Measurements from ENCODE around the gene SMAP2. TPM values are rescaled to one million over a fixed set of nuclear protein-coding genes. Genes with fewer than 3 reads are reported as not detected.
"Not testable (repeated sequence)": the region's sequence is repeated elsewhere in the genome, so short reads cannot be mapped to it uniquely, and the experiment has no call there.

SMAP2 gene
- 334 TPM for total RNA-seq (2013)
- polyA plus RNA-seq: 100 to 1,000 TPM; 302 to 382 (median 359) TPM
- 171 and 262 TPM in 2 replicates for polyA minus RNA-seq
- 193 to 446 (median 253) reads per million in 11 experiments for total RNA-seq

DNA sequence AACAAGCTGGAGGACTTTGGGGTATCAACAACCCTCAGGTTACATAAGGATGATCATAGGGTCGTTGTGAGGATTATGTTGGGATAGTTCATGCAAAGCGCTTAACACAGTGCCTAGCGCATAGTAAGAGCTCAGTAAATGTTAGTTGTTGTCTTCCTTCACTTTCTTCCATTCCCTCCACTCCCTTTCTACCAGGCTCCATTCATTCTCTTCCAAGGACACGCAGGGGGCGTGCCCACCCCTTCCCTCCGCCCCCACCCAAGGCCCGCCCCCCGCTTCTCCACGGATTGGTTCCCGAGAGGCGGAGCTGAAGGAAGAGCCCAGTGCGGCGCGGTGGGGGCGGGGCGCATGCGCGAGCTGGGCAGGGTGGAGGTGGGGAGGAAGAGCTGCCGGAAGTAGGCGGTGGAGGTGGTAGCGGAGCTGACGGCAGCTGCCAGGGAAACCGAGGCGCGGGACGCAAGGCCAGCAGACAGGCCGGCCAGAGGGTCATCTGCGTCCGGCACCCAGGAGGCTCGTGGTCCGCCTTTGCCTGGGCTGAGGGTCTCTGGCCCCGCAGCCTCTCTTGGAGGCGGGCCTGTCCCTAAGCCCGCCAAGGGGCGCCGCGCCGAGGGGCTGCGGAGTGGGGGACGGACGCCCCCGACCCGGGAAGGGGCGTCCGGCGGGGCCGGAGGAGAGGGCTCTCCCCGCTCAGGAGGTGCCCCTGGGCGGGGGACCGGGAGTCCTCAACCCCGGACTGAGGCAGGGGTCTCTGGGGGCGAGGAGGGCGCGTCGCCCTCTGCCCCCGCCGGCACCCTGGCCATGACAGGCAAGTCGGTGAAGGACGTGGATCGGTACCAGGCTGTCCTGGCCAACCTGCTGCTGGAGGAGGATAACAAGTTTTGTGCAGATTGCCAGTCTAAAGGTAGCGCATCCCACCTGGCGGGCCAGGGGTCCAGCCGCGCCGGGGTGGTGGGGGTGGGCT is at the start of gene SMAP2:
Gene SMAP2 (plus strand): TSS at position 405 of the 961 bp plus-strand sequence. CDS start 394 bp downstream, at position 799.
- peak within 1 kb of the TSS; percentile 17 for H2AFZ ChIP-seq (ENCODE audit: insufficient read depth, low read depth, low read length, poor library complexity, severe bottlenecking)
- TF ChIP-seq, protein P1, sequence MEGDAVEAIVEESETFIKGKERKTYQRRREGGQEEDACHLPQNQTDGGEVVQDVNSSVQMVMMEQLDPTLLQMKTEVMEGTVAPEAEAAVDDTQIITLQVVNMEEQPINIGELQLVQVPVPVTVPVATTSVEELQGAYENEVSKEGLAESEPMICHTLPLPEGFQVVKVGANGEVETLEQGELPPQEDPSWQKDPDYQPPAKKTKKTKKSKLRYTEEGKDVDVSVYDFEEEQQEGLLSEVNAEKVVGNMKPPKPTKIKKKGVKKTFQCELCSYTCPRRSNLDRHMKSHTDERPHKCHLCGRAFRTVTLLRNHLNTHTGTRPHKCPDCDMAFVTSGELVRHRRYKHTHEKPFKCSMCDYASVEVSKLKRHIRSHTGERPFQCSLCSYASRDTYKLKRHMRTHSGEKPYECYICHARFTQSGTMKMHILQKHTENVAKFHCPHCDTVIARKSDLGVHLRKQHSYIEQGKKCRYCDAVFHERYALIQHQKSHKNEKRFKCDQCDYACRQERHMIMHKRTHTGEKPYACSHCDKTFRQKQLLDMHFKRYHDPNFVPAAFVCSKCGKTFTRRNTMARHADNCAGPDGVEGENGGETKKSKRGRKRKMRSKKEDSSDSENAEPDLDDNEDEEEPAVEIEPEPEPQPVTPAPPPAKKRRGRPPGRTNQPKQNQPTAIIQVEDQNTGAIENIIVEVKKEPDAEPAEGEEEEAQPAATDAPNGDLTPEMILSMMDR (IDR thresholded peaks at IDR 0.05): no peak
- H3K4me3 Mint-ChIP-seq: peak within 1 kb of the TSS; percentile 100
- H4K20me1 ChIP-seq (ENCODE audit: insufficient read depth, low read length): peaks cover 39% of the 10 kb centered on the region
- peak within 1 kb of the TSS; percentile 87 to 100 (median 90) for H3K4me3 ChIP-seq (replicated peaks in 1 of 3; ENCODE audit: low read depth in 2 of 3, low read length in 3 of 3)
- peak; percentile 92 to 97 (median 95) for DNase-seq
- peaks cover 32 to 43% of the 10 kb centered on the region in 2 donors for H3K4me1 ChIP-seq (ENCODE audit: control insufficient read depth in 1 of 2, insufficient read depth in 2 of 2, low read length in 2 of 2)
- H3K36me3 ChIP-seq (replicated peaks in 1 of 2; ENCODE audit: control insufficient read depth in 1 of 2, insufficient read depth in 2 of 2, low read length in 2 of 2): peaks cover 22 to 28% of the 10 kb centered on the region in 2 donors
- H3K79me2 ChIP-seq (ENCODE audit: insufficient read depth, low read length): peaks cover 55% of the 10 kb centered on the region
- peaks cover 24 to 25% of the 10 kb centered on the region in 2 donors for H3K36me3 Mint-ChIP-seq
- no peaks in the 10 kb centered on the region for H3K27me3 ChIP-seq (ENCODE audit: control insufficient read depth in 2 of 2, insufficient read depth in 2 of 2, low read length in 2 of 2)
- peaks cover 0 to 5% (median 0%) of the 10 kb centered on the region in 7 donors for H3K9me3 Mint-ChIP-seq
- H3K27me3 Mint-ChIP-seq (ENCODE audit: low read depth in 3 of 3): peaks cover 1 to 3% (median 2%) of the 10 kb centered on the region in 3 donors
- peak within 1 kb of the TSS; percentile 99 for H3K9ac ChIP-seq (ENCODE audit: insufficient read depth, low read length, poor library complexity, severe bottlenecking)
- H3K9me3 ChIP-seq (replicated peaks in 1 of 2; ENCODE audit: control insufficient read depth in 1 of 2, insufficient read depth in 1 of 2, low read length in 2 of 2): no peaks in the 10 kb centered on the region
- peaks cover 51% of the 10 kb centered on the region for H3K4me1 Mint-ChIP-seq
- intact Hi-C loops (cut with micrococcal nuclease): loop anchor here in 1 of 2 donors (1.0 to 5.0 kb wide), 2 partner anchors 10 to 116 kb away; partner anchors contain the start of gene ZMPSTE24
- under 1% methylated on average over 51 of the region's 65 CpGs for WGBS (ENCODE audit: insufficient coverage)
- peak within 1 kb of the TSS; percentile 95 to 99 (median 98) for H3K27ac Mint-ChIP-seq
- H3K4me2 ChIP-seq (replicated peaks; ENCODE audit: extremely low read depth, low read length, poor library complexity, severe bottlenecking): peak within 1 kb of the TSS; percentile 94
- H3K27ac ChIP-seq (ENCODE audit: low read depth in 1 of 2, low read length in 2 of 2): peak within 1 kb of the TSS; percentile 97 to 98

GRCh38 chr1:40331403-40331802 is 42.1 kb upstream of the SMAP2 start:
- H3K9ac ChIP-seq (ENCODE audit: insufficient read depth, low read length, poor library complexity, severe bottlenecking); H3K27ac ChIP-seq (ENCODE audit: low read depth in 1 of 2, low read length in 2 of 2); H3K4me1 ChIP-seq (ENCODE audit: control insufficient read depth in 1 of 2, insufficient read depth in 2 of 2, low read length in 2 of 2); H3K79me2 ChIP-seq (ENCODE audit: insufficient read depth, low read length); H3K4me1 Mint-ChIP-seq; H3K4me3 Mint-ChIP-seq; H3K4me2 ChIP-seq (replicated peaks; ENCODE audit: extremely low read depth, low read length, poor library complexity, severe bottlenecking); DNase-seq; H3K4me3 ChIP-seq (replicated peaks in 1 of 3; ENCODE audit: low read depth in 2 of 3, low read length in 3 of 3); H3K27me3 ChIP-seq (ENCODE audit: control insufficient read depth in 2 of 2, insufficient read depth in 2 of 2, low read length in 2 of 2); H4K20me1 ChIP-seq (ENCODE audit: insufficient read depth, low read length); H3K36me3 ChIP-seq (replicated peaks in 1 of 2; ENCODE audit: control insufficient read depth in 1 of 2, insufficient read depth in 2 of 2, low read length in 2 of 2); H3K27me3 Mint-ChIP-seq (ENCODE audit: low read depth in 3 of 3); H2AFZ ChIP-seq (ENCODE audit: insufficient read depth, low read depth, low read length, poor library complexity, severe bottlenecking); intact Hi-C loops (cut with micrococcal nuclease); H3K27ac Mint-ChIP-seq; H3K9me3 ChIP-seq (replicated peaks in 1 of 2; ENCODE audit: control insufficient read depth in 1 of 2, insufficient read depth in 1 of 2, low read length in 2 of 2); H3K36me3 Mint-ChIP-seq: not testable (repeated sequence)
- WGBS (ENCODE audit: insufficient coverage): no CpG with 5 or more reads among the region's 1 CpG
- peaks cover 0 to 24% (median 12%) of the 10 kb centered on the region in 7 donors for H3K9me3 Mint-ChIP-seq

Measured in CD14-positive monocyte (primary cell).